Cerebellar cortex (tissue), 1 donor: ENCODE results near the gene PRRG2.

Experiments used
- DNase-seq: peaks from one replicate; pipeline ENCODE4 v3.0.0-alpha.2; 2015; ENCODE audit warnings: low spot score

The PRRG2 gene

GRCh38 chr19:49640113-49640898 lies 59.2 kb downstream of the PRRG2 start, which contains the start of gene RRAS:
Gene RRAS (minus strand): TSS chr19:49640143. CDS start chr19:49640098, 45 bp downstream.
- DNase-seq, result peak; percentile 99
